ENCODE data around the gene OR2M2. TPM values are rescaled to one million over a fixed set of nuclear protein-coding genes. Genes with fewer than 3 reads are reported as not detected.

Gene OR2M2
- total and polyA plus RNA-seq, 2 donors (not counting 3 experiments of a cell fraction or from before 2014, with no cell fraction given) = not detected

DNA sequence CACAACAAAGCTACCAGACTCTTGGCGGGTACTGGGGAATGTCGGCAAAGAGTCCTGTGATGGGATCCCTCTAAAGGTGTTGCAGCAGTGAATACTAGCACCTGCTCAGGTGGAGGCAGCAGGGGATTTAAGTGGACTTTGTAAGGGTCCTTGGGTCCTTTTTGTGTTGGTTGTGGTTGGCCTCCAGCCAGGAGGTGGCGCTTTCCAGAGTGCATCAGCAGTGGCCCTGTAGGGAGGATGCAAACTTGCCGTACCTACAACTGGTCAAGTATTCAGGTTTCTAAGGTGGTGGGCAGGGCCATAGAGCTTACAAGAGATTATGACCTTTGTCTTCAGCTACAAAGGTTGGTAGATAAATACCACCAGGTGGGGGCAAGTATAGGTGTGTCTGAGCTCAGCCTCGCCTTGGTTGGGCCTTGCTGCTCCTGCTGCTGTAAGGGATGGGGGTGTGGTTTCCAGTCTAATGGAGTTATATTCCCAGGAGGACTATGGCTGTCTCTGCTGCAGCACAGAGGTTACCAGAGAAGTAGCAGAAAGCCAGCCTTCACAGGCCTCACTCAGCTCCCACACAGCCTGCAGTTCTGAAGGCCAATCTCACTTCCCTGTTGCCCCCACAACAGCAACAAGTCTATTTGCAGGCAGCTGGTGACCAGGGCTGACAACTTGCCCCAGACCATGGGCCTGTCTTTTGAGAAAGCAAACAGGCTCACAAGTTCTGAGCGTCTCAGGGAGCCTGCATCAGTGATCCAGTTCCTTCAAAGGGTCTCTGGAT is 22.4 kb upstream of the OR2M2 start:
- H3K4me2 ChIP-seq (ENCODE audit: insufficient read depth, low read length) = no peak overlapping the region
- H3K79me2 ChIP-seq (ENCODE audit: control insufficient read depth, insufficient read depth, low read length) = no peaks in the 10 kb centered on the region
- H2AFZ ChIP-seq (ENCODE audit: low read depth, low read length) = no peak overlapping the region
- no peaks in the 10 kb centered on the region for H3K9me1 ChIP-seq (replicated peaks; ENCODE audit: control insufficient read depth, extremely low read depth, insufficient read depth, low read length)
- no TSS peak for BruUV-seq (replicated peaks)
- H3K9me3 ChIP-seq (replicated peaks; ENCODE audit: control insufficient read depth, insufficient read depth, low read length) = peaks cover 2% of the 10 kb centered on the region
- intact Hi-C loops (cut with micrococcal nuclease) (no loop called here), dilution Hi-C loops (cut with MboI; ENCODE audit: extremely low pct_ligation_motif_present, low sequenced_read_pairs) (no loop called here)
- FAIRE-seq (no peak), DNase-seq (ENCODE audit: low read depth, low spot score) (no peak)
- no peaks in the 10 kb centered on the region for H3K27me3 ChIP-seq (ENCODE audit: control insufficient read depth in 2 of 2, insufficient read depth in 2 of 2, low read length in 2 of 2)
- no peaks in the 10 kb centered on the region for H4K20me1 ChIP-seq (replicated peaks; ENCODE audit: control insufficient read depth, extremely low read depth, insufficient read depth, low read length)
- no peak overlapping the region for H3K27ac ChIP-seq (ENCODE audit: insufficient read depth, low read depth, low read length)
- no peak for TF ChIP-seq FOS (IDR thresholded peaks at IDR 0.05; ENCODE audit: borderline replicate concordance, insufficient read depth, low read length)
- TF ChIP-seq GATA2 (IDR thresholded peaks at IDR 0.05; ENCODE audit: insufficient read depth, insufficient read length, low read depth, low read length) = no peak
- TF ChIP-seq JUN (IDR thresholded peaks at IDR 0.05; ENCODE audit: borderline replicate concordance, insufficient read depth, insufficient read length, low read depth) = no peak
- no peak for TF ChIP-seq MYC (IDR thresholded peaks at IDR 0.05; ENCODE audit: low read depth, low read length)
- TF ChIP-seq, protein P1, sequence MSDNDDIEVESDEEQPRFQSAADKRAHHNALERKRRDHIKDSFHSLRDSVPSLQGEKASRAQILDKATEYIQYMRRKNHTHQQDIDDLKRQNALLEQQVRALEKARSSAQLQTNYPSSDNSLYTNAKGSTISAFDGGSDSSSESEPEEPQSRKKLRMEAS (IDR thresholded peaks at IDR 0.05; ENCODE audit: insufficient read depth, insufficient read length) = no peak
- no peak for TF ChIP-seq CTCF (IDR thresholded peaks at IDR 0.05; ENCODE audit: extremely low read depth in 1 of 2, insufficient read depth in 1 of 2, low read depth in 1 of 2, low read length in 2 of 2)
- TF ChIP-seq POLR2A (IDR thresholded peaks at IDR 0.05; ENCODE audit: low read depth, low read length) = no peak
- no peak for TF ChIP-seq POLR2AphosphoS5 (IDR thresholded peaks at IDR 0.05; ENCODE audit: insufficient read depth, low read depth, low read length)
- TF ChIP-seq EZH2 (IDR thresholded peaks at IDR 0.05; ENCODE audit: borderline replicate concordance, low read depth, low read length, severe bottlenecking) = no peak
- no peaks in the 10 kb centered on the region for H3K4me1 ChIP-seq (ENCODE audit: control insufficient read depth, extremely low read depth, insufficient read depth, low read length)
- CTCF ChIA-PET = no interaction called here
- H3K4me3 ChIP-seq (replicated peaks in 1 of 3; ENCODE audit: insufficient read depth in 1 of 3, low read depth in 1 of 3, low read length in 3 of 3) = no peak overlapping the region
- POLR2A ChIA-PET = no interaction called here
- H3K36me3 ChIP-seq (ENCODE audit: control insufficient read depth in 2 of 2, extremely low read depth in 1 of 2, insufficient read depth in 2 of 2, low read length in 2 of 2) = no peaks in the 10 kb centered on the region
- H3K9ac ChIP-seq (replicated peaks; ENCODE audit: extremely low read depth, insufficient read depth, low read length) = no peak overlapping the region
